HG03039 (cell line): ENCODE data around the gene UGT1A7.

Source experiments
- ATAC-seq: cut with Tn5 transposase; IDR thresholded peaks from one replicate; pipeline ENCODE4 v1.9.1; 2021; ENCODE audit warnings: mild to moderate bottlenecking, moderate library complexity; ENCODE audit not compliant: unreplicated experiment

The UGT1A7 gene

DNA sequence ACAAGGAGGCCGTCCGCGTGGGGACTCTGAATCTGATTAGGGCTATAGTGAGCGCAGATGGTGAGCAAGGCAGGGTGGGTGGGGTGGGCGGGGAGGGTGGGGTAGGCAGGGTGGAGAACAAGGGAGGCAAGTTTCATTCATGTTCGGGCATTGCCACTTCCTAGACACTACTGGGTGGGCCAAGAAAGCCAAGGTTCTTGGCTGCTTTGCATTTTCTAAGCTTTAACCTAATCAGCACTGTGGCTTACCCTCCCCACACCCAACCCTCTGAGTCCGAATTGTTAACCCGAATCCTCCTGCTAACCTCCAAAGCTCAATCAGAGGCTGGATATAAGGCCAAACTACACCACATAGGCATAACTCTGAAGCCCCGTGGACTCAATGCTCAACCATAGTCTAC, 114.6 kb downstream of the UGT1A7 start:
- ATAC-seq = no peak

DNA sequence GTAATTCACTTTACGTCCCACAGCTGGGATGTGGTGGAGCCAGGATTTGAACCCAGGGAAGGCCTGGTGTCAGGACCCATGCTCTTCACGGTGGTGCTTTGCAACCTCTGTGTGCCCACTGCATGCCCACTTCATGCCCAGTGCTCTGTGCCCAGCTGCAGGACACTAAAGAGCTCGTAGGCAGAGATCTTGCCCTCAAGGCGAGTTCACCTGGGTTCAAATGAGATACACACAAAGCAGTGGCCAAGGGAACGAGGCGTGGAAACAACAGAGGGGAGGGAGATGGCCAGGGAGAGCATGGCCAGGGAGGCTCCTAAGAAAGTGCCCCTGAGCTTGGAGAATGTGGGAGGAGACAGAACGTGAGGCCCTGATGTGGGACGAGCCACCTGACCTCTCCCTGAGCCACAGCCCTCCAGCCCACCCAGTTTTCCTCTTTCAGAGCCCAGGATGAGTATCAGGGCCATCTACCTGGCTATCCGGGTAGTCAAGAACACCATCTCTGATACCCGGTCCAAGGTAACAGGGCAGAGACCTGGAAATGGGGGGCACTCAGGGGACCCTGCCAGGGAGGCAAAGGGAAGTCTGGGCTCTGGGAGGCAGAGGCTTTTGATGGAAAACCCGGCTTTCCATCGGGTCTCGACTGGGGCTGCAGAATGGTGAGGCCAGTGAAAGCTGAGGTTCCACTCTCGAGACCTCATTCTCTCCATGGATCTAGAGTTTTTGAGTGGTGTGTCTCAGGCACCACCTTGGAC, 116.8 kb downstream of the UGT1A7 start:
- ATAC-seq = no peak

DNA sequence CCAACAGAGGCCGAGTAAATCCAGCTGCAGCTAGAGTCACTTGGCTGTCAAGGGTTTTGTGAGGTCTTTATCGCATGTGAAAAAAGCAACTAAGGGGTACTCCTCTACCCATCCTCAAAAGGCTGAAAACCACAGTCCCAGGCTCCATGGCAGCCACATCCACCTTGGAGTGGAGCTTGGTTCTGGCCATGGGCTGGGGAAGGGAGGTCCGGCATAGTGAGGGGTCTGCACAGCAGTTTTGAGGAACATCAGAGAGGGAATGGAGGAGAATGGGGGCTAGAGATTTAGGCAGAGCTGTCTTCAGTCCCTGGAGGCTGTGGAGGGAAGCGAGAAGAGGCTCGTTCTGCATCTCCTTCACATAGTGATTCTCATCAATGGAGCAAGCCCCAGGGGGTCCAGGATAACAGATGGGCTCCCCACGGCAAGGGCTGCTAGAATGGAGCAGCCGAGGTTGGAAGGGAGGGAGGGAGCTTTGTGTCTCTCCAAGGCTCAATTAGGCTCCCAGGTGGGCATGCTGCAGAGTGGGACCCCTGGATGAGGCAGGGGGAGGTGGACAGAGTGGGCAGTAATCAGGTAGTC, 117.5 kb downstream of the UGT1A7 start:
- ATAC-seq = no peak

DNA sequence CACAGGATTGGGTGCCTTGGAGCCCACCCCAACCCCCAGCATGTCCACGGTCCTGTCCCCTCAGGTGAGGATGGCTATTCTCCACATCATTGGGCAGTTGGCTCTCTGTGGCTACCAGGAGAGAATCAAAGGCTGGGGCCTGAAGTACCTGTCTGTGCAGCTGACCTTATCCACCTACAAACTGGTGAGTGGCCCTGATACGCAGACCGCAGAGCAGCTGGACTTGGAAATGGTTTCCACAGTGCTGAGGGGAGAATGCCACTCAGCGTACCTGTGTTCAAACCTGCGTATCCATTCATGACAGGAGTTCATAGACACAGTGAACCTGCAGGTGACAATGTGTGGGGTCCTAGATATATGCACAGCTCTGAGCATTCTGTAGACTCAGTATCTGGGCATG, 118.0 kb downstream of the UGT1A7 start:
- no peak for ATAC-seq

DNA sequence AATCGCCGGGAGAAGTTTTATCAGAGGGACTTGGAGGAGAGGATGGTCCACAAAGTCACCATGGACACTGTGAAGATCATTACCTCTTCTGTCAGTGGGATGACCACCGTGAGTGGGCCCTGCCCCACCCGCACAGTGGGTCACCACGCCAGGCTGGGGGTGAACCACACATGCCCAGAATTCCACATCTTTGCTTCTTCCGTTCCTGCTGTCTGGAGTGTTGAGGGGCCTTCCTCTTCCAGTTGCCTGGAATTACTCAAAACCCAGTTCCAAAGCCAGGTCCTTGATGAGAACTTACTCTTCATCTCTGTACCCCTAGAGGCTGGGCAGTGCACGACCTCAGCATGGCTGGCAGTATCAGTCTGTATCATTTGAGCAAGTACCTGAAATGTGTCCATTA, 118.5 kb downstream of the UGT1A7 start:
- ATAC-seq = no peak

DNA sequence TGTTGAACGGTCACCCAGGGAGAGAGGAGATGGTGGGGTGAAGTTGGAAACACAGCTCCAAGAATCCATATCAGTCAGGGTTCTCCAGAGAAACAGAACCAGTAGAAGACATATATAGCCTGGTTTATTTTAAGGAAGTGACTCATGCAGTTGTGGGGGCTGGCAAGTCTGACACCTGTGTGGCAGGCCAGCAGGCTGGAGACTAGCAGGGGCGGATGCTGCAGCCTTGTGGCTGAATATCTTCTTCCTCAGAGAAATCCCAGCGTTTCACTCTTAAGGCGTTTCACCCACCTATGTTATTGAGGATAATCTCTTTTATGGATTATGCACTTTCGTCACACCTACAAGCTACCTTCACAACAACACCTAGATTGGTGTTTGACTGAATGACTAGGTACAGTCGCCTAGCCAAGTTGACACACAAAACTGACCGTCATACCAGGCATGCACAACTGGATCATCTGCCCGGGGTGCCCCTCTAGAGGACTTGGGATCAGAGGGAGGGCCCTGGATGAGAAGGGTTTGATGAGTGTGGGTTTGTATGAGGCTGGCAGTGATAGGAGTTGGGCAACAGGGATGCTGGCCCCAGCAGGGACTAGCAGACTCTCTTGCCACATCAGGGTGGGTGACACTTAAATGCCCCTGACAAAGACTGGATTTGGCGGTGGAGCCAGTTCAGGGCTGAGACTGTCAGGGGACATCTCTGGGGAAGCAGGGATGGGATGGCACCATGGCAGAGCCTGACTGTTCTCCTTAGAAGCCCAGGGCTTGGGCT, 119.8 kb downstream of the UGT1A7 start:
- ATAC-seq = no peak

DNA sequence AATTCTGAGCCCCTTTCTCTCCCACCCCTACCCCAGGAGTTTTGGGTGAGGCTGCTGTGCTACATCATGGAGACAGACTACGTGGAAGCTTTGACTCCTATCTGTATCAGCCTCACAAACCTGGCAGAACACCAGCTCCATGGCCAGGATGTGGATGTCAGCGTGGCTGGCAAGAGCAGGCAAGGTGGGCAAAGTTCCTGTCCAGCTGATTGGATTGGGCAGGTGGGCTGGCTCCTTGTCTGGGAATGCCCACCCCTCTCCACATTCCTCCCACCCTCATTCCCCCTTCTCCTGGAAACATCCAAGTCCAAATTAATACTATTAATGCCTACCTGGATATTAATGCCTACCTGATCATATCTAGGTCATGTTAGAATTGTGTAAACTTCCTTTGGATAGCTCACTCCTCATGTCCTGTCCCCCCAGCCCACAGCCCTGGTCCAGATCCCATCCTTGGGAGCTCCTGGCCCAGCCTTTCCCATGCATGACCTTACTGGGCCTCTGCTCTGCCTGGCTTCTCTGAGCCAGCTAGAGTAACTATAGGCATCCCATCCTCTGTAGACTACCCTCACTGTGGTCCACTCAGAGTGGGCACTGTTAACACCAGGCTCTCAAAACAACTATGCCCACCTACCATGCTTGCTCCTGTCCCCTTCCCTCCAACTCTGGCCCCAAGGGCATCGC, 120.6 kb downstream of the UGT1A7 start:
- no peak for ATAC-seq

DNA sequence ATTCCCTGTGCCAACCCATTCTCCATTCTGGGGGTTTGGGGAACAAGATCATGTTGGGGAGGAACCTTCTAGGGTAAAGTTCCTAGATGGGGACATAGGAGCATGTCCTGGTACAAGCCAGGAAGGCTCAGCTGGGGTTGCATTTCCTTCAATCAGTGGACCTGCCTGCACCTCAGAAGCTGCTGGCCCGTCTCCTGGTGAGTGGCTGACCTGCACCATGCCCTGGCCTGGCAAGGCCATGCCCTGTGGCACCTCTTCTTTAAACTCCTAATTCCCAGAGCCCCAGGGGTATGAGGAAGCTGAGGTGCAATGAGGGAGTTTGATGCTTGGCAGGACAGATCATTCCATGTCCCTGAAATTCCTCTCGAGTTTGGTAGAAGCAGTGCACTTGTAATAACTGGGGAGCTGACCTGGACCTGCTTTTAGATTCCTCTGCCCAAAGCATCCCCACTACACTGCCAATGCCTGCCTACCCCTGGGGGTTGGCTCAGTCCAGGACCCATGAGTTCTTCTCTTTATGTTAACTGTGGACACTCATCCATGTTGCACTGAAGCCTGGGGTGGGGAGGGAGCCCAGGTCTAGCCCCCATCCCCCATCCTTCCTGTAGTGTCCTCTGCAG, 121.7 kb downstream of the UGT1A7 start:
- no peak for ATAC-seq

DNA sequence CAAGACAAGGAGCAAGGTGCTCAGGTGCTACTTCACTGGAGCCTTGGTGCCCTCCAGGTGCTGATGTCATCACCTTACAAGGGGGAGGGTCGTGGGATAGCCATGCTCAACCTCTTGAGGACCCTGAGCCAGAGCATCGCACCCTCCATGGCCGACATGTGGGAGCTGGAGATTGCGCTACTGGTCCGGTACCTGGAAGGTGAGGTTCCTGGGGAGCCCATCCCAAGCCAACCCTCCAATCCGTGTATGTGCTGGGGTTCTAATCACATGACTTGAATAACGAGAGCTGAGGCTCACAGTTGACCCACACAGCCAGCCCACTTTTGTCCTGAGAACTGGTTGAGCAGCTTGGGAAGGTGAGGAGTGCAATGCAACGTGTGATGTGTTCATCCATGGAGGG, 122.3 kb downstream of the UGT1A7 start:
- no peak for ATAC-seq

DNA sequence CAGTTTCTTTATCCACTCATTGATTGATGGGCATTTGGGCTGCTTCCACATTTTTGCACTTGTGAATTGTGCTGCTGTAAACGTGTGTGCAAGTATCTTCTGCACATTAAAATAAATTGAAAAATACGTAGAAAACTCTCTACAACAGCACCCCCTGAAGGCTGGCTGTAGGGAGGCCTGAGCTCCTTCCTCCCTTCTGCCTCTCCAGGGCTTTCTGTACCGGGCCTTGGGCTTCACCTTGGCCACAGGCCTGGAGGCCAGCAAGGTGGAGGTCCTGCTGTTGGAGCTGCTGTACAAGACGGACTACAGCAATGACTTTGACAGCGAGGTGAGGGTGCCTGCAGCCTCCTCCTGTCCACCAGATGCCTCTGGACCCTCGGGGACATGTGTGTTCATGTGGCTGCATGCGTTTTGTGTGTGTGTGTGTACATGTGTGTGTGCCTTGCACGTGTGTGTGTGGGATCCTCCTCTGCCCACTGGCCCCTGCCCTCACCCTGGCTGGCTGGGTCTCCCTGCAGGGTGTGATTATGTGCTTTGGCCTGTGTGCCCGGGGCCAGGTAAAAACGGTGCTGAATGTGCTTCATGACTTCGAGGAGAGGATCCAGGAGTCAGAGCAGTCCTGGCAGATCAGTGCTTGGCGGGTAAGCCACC, 125.6 kb downstream of the UGT1A7 start:
- ATAC-seq = no peak

DNA sequence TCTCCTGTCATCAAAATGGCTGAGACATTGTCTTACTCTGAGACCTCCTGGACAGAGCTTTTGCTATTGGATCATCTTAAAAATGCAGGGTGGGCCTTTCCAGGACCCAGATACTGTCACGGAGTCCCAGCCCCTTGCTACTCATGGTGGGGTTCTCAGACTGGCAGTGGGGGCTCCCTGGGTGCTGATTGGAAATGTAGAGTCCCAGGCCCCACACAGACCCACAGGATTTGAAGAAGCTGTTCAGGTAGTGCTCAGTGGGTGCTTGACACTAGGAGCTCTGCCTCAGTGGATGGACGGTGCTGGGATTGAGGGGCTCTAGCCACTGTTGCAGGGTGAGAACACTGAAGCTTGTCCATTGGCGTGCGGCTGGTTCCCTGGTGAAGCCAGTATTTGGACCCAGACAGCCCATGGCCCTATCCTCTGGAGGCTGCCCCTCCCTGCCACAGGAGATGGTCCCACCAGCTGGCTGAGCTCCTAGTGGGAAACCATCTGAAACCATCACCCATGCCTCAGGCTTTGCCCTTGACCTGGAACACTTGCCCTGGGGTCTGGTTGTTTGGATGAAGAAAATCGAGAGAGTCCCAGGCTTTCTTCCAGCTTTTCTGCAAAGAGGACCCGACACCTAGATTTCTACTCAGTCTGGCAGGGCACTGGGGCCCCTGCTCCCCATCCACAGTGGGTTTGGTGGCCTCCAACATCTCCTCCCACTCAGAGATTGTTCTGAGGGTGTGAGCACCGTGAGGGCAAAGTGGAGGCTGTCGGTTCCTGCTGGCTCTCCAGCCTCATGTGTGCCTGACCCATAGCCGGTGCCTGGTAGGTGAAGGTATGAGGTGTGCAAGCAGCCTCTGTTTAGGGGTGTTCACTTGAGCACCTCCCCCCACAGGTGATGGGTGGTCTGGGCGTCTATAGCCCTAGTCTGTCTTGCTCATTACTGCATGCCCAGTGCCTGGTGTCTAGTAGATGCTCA, 126.5 kb downstream of the UGT1A7 start:
- ATAC-seq = no peak

DNA sequence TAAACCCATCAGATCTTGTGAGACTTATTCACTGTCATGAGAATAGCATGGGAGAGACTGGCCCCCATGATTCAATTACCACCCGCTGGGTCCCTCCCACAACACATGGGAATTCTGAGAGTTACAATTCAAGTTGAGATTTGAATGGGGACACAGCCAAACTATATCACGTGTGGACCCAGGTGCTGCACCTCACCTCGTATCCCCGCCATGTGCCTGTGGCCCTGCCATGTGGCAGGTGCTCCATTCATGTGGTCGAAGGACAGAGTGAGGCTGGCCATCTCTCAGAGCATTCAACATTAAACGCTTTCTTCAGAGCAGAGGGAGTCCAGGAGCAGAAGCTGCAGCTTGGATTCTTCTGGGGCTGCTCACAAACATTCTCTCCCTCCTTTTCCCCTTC, 128.7 kb downstream of the UGT1A7 start:
- no peak for ATAC-seq

DNA sequence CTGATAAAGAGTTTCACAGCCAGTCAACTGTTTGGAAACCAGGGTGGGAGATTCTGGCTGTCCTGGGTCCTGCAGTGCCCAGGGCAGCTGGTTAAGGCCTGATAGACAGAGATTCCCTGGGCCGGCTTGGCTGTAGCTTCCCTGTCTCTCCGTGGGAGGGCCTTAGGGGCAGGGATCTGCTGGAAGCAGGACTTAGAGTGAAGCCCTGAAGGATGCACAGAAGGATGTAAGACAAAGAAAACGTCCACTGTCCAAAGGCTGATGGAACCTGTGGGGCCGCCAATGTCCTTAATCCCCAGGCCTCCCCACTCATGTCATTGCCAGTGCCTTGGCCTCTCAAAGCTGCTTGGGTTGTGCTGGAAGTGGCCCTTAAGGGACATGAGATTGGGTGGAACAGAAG, 129.4 kb downstream of the UGT1A7 start:
- no peak for ATAC-seq

DNA sequence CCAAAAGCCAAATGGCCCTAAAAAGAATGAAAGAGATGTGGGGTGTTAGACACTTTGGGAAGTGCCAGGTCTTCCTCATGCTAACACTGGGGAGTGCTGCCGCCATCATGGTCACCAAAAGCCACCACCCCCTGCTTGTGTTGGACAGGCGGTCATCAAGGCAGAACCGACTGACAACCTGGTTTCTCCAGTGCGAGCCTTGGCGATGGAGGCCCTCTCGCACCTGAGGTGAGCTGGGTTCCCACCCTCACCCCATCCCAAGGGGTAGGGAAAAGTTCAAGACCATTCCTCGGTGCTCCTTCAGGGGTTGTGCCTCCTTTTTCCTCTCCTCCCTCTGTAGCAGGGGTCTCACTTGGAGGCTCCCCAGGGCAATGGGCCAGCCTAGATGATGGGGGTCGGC, 130.0 kb downstream of the UGT1A7 start:
- ATAC-seq = no peak

DNA sequence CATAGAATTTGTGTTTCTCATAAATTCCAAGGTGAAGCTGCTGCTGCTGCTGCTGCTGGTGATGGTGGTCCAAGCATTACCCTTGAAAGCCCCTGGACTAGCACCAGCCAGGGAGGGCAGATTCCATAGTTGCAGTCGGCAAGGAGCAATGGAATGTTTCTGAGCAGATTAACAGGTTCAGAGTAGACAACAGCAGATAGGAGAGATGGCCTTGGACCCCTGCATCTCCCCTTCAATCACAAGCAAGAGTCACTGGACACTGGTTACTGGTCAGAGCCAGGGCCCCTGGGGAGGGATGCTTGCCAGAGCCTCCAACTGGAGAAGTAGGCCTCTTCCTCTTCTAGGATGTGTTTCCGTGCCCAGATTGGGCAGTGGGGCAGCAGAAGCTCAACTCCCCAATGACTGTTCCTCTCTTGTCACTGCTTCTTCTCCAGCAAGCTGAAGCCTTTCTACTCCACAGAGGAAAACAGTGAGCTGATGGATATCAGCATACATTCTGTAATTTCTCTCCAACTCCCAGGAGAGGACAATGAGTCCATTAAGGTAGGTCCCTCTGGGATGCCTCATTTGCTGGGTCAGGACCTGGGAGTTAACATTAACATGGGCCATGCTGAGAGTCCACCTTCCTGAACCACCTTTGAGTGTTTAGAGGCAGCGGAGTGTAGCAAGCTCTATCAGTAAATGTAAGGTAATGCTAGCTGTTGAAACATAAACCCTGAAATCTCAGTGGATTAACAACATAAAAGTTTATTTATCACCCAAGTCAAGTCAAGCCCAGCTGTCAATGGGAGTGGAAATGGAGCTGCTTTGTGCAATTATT, 131.7 kb downstream of the UGT1A7 start:
- no peak for ATAC-seq

DNA sequence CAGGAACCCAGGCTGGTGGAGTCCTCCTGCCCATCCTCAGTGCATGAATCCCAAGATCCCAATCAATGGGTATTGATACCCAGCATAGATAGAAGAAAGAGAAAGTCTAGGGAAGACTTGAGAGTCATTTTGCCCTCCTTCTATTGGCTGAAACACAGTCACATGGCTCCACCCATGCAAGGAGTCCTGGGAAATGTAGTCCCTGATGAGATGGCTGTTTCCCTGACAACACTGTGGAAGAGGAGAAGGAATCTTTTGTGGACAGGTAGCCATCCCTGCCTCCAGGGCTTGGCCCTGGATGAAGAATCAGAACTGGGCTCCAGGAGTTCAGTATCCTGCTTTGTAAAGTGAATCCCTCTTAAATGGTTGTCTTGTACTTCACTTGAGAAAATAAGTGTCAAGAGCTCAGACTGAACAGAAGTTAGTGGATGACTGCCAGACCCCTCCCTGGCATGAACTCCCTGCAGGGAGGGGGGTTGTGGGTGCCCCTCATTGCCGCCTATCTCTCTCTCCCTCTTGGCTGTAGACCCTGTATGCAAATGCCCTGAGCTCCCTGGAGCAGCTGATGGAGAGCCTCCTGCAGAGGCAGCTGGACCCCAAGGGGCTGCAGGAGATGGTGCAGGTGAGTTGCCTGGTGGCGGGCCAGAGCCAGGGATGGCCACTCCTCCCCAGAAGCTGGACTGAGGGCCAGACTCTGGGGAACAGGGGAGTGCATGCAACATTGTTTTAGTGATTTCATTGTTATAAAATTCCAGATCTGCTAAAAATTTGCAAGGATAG, 132.5 kb downstream of the UGT1A7 start:
- no peak for ATAC-seq

DNA sequence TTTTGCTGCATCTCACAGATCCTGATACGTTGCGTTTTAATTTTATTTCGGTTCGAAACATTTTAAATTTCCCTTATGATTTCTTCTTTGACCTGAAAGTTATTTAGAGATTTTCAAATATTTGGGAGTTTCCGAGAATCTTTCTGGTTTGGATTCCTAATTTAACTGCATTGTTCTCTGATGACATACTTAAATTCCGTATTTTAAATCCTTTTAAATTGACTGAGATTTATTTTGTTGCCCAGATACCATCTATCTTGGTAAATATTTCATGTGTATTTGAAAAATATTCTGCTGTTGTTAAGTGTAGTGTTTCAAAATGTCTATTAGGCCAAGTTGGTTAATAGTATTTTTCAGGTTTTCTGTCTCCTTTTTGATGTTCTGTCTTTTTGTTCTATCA, 134.2 kb downstream of the UGT1A7 start:
- no peak for ATAC-seq

DNA sequence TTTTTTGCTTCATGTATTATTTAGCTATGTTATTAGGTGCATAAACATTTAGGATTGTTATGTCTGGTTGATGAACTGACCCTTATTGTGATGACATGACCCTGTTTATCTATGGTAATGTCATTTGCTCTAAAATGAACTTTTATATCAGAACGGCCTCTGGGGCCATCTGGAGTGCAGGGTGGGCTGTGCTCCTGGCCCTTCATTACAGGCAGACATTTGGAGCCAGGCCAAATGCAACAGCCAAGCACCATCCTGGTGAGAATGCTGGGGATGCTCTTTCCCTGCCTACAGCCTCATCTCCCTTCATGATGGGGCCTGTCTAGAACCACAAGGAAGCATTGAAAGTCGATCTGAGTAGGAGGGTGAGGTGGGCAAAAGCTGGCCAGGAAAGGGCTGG, 134.6 kb downstream of the UGT1A7 start:
- ATAC-seq = no peak
